ENCODE results near the gene SUV39H2.
"Not testable (repeated sequence)": the region's sequence is repeated elsewhere in the genome, so short reads cannot be mapped to it uniquely, and the experiment has no call there.

The SUV39H2 gene, protein sequence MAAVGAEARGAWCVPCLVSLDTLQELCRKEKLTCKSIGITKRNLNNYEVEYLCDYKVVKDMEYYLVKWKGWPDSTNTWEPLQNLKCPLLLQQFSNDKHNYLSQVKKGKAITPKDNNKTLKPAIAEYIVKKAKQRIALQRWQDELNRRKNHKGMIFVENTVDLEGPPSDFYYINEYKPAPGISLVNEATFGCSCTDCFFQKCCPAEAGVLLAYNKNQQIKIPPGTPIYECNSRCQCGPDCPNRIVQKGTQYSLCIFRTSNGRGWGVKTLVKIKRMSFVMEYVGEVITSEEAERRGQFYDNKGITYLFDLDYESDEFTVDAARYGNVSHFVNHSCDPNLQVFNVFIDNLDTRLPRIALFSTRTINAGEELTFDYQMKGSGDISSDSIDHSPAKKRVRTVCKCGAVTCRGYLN

GRCh38 chr10:14878266-14879123 lies at the start of gene SUV39H2:
Gene SUV39H2, plus strand, starts transcription at chr10:14878866. Its CDS starts 23 bp downstream, at chr10:14878889.
- peak; percentile 94 for DNase-seq

- DNase-seq = no peak
Measured at GRCh38 chr10:14833106-14833505, 45.6 kb upstream of the SUV39H2 start.

- DNase-seq = no peak
Measured at GRCh38 chr10:14836208-14836607, 42.5 kb upstream of the SUV39H2 start.

- DNase-seq = no peak
Measured at GRCh38 chr10:14837003-14837756, 41.5 kb upstream of the SUV39H2 start.

DNA sequence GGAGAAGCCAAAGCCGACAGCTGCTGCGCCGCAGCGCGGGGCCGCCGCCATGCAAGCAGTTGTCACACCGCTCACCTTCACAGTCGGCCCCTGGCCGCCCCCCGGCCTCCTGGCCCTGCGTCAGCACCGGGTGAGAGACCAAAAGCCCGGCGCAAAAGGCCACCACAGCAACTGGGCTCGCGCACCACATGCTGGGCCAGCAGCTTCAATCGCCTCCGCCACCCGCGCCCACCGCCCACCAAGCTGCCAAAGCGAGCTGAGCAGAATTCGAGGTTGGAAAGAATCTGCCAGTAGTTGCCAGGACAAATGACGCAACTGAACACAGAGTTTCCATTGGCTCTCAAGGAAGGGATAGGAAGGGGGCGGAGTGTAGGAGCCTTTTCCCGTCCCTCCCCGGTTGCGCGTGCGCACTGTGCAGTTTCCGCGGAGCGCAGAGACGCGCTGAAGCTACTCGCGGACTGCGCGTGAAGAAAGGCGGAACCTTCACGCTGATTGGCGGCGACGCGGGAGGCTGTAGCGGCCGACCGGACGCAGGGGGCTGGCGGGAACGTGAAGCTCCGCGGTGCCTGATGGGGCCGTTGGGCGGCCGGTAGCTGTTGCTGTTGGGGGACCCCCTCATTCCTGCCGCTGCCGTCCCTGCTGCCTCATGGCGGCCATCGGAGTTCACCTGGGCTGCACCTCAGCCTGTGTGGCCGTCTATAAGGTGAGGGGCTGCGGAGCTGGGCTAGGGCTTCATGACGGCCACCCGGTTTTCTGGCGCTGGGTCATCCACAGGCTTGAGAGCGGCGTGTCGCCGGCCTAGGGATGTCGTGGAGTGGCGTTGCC lies 40.7 kb upstream of the SUV39H2 start, which contains the start of the genes CDNF, HSPA14 and MSANTD7:
Gene CDNF (minus strand): TSS at position 281 of the 825 bp plus-strand sequence. CDS start 91 bp downstream, at position 190.
Gene HSPA14 (plus strand): TSS at position 550 of the 825 bp plus-strand sequence. CDS start 97 bp downstream, at position 647.
Gene MSANTD7 (plus strand): TSS at position 550 of the 825 bp plus-strand sequence. CDS start 3,979 bp downstream, outside the sequence.
- peak; percentile 98 for DNase-seq

DNA sequence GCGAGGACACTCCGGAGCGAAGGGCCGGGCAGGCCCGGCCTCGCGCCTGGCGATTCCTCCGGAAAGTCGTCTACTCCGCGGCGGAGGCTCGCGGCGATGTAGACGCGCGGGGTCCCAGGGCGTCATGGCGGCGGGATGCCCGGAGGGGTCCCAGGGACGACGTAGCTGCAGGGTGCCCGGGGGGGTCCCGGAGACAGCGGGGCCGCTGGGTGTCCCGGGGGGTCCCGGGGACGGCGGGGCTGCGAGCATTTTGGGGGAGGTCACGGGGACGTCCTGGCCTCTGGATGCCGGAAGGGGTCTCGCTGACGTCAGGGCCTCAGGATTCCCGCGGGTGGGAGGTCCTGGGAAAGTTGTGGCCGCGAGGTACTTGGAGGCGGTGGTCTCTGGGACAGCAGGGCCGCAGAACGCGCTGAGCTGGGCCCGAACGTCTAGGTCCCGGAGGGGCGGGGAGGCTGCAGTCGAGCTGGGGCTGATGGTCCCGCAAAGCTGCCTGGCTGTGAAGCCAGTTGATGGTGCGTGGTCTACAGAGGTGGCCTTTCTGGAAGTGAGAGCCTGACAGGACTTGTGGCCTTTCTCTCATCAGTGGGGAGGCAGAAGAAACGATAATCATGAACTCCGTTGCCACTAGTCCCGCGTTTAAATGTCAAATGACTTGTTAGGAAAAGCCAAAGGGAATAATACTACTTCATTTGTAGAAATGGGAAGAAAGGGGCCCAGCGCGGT lies 39.9 kb upstream of the SUV39H2 start:
- peak; percentile 36 for DNase-seq

DNA sequence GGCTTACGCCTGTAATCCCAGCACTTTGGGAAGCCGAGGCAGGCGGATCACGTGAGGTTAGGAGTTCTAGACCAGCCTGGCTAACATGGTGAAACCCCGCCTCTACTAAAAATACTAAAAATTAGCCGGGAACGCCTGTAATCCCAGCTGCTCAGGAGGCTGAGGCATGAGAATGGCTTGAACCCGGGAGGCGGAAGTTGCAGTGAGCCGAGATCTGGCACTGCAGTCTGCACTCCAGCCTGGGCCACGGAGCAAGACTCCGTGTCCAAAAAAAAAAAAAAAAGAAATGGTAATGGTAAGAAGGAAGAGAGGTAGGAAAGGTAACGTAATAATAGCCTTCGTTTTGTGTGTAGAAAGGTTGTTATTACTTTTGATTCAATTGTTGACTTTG lies 39.4 kb upstream of the SUV39H2 start:
- no peak for DNase-seq

GRCh38 chr10:14840178-14840577 lies 38.5 kb upstream of the SUV39H2 start:
- no peak for DNase-seq

GRCh38 chr10:14843327-14843988 lies 35.2 kb upstream of the SUV39H2 start:
- no peak for DNase-seq

DNA sequence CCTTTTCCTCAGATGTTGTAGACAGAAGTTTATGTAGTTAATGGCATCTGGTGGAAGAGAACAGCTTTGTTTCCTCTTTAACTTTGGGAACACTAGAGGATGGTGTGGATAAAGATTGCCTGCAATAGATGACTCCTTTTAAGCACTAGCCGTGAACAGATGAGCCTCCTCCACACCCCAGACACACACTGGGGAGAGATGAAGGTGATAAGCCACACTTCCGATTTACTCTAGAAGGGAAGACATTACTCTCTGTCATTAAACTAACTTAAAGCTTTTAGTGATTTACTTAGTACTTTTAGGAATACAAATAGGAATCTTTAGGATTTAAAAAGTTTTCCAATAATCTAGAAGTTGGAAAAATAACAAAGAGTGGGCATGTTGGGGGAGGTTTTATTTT lies 33.7 kb upstream of the SUV39H2 start:
- no peak for DNase-seq

GRCh38 chr10:14852236-14852635 lies 26.4 kb upstream of the SUV39H2 start:
- DNase-seq = no peak

DNA sequence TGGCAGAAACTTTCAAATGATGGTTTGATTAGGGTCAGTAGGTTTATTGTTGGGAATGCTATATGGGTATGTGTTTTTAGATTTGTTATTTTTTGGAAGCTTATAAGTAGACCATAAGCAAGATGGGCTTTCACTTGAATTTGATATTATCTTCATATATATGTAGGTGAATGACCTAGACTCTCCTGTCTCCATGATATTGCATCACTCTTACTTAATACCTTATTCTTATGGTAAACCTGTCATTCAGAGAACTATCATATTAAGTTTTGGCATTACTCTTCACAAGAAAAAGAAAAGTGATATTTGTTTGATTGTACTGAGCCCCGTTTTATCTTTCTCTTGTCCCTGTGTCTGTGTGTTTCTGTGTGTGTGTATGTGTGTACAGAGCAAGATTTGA lies 23.2 kb upstream of the SUV39H2 start:
- DNase-seq = no peak

DNA sequence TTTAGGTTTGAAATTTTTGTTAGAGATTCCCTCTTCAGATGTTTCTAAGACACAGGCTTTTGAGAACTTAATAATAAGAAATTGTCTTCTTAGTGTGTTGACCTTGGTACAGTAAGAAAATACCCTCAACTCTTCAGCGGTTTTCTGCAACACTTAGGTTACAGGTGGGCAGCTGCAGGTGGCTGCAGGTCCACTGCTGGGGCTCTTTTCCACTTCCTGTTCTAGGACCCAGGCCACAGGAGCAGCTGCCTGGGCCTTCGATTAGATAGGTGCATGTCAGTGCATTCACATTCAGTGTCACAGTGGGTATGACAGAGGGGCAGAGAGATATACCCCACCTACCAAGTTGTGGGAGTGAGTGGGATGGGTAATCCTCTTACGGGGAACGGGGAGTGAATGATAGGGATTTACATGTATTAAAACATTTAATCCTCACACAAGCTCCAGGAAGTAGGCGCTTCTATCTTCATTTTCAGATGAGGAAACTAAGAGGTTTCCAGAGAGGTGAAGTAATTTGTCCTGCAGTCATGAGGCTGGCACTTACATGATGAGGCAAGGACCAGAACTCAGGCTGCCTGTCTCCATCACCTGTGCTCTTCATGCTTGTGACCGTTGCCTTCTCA lies 20.2 kb upstream of the SUV39H2 start:
- no peak for DNase-seq

- no peak for DNase-seq
Measured at GRCh38 chr10:14859043-14859442, 19.6 kb upstream of the SUV39H2 start.

- DNase-seq = no peak
Measured at GRCh38 chr10:14859775-14860174, 18.9 kb upstream of the SUV39H2 start.

DNA sequence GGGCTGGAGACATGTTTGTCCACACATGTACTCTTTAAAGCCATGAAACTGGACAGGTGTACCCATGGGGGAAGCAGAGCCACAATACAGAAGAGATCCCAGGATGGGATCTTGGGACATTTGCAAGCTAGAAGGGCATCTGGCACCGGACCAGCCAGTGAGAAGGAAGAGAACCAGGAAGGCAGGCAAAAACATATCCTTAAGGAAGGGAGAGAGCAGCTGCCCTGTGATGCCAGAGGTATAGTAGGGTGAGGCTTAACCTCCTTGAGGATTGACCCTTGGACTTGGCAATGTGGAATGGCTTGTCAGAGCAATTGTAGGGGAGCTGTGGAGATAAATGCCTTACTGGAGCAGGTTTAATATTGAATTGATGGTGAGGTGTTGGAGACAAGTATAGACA lies 17.9 kb upstream of the SUV39H2 start:
- no peak for DNase-seq

DNA sequence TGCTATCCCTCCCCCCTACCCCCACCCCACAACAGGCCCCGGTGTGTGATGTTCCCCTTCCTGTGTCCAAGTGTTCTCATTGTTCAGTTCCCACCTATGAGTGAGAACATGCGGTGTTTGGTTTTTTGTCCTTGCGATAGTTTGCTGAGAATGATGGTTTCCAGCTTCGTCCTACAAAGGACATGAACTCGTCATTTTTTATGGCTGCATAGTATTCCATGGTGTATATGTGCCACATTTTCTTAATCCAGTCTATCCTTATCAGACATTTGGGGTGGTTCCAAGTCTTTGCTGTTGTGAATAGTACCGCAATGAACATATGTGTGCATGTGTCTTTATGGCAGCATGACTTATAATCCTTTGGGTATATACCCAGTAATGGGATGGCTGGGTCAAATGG lies 14.2 kb upstream of the SUV39H2 start:
- DNase-seq = not testable (repeated sequence)

DNA sequence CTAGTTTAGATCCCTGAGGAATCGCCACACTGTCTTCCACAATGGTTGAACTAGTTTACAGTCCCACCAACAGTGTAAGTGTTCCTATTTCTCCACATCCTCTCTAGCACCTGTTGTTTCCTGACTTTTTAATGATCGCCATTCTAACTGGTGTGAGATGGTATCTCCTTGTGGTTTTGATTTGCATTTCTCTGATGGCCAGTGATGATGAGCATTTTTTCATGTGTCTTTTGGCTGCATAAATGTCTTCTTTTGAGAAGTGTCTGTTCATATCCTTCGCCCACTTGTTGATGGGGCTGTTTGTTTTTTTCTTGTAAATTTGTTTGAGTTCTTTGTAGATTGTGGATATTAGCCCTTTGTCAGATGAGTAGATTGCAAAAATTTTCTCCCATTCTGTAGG lies 13.8 kb upstream of the SUV39H2 start:
- DNase-seq = not testable (repeated sequence)

- no peak for DNase-seq
Measured at GRCh38 chr10:14873090-14873760, 5.4 kb upstream of the SUV39H2 start.
